Loucy (cell line): ENCODE results near the gene TMTC1.

ENCODE experiments used
- EZH2phosphoT487 ChIP-seq: fragments of 200-600 bp; IDR thresholded peaks from 2 replicates; pipeline ENCODE4 v1.6.1; 2018; ENCODE audit warnings: antibody characterized with exemption, mild to moderate bottlenecking, moderate library complexity, borderline replicate concordance
- TF ChIP-seq, protein P1 (sequence below): fragments of 200-600 bp; sonication (generic); conservative IDR thresholded peaks from 2 replicates; pipeline ENCODE4 v1.5.1; 2014; ENCODE audit warnings: mild to moderate bottlenecking, antibody characterized with exemption, low read length

GRCh38 chr12:29673346-29673745, 110.4 kb downstream of the TMTC1 start:
- TF ChIP-seq, protein P1, sequence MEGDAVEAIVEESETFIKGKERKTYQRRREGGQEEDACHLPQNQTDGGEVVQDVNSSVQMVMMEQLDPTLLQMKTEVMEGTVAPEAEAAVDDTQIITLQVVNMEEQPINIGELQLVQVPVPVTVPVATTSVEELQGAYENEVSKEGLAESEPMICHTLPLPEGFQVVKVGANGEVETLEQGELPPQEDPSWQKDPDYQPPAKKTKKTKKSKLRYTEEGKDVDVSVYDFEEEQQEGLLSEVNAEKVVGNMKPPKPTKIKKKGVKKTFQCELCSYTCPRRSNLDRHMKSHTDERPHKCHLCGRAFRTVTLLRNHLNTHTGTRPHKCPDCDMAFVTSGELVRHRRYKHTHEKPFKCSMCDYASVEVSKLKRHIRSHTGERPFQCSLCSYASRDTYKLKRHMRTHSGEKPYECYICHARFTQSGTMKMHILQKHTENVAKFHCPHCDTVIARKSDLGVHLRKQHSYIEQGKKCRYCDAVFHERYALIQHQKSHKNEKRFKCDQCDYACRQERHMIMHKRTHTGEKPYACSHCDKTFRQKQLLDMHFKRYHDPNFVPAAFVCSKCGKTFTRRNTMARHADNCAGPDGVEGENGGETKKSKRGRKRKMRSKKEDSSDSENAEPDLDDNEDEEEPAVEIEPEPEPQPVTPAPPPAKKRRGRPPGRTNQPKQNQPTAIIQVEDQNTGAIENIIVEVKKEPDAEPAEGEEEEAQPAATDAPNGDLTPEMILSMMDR: no peak
- no peak for TF ChIP-seq EZH2phosphoT487
